Activated CD8-positive, alpha-beta memory T cell treated with anti-CD3 and anti-CD28 coated beads, Interleukin-2, amount 10 ng/mL, durations not matched to agents 7 days and 5 days (primary cell): ENCODE data around the gene C4orf17. TPM values are rescaled to one million over a fixed set of nuclear protein-coding genes. Genes with fewer than 3 reads are reported as not detected.

Experiments used
- ATAC-seq: fragments of 150-1000 bp; cut with Tn5 transposase; one replicate; pipeline ENCODE4 v1.10.0; 2021; ENCODE audit warnings: moderate library complexity
- CTCF ChIA-PET: fragments of 350-600 bp; sonication (Branson Sonifier 250); formaldehyde crosslinking; loops from one replicate; lab custom pipeline; 2021; ENCODE audit warnings: antibody characterized with exemption; lab: Charles Lee
- DNase-seq: peaks from one replicate; pipeline ENCODE4 v3.0.0-alpha.2; 2020
- H3K27ac Mint-ChIP-seq: one replicate; pipeline ENCODE4 v1.8.0; 2021; ENCODE audit warnings: mild to moderate bottlenecking, mixed read lengths
- H3K27me3 Mint-ChIP-seq: one replicate; pipeline ENCODE4 v1.8.0; 2021; ENCODE audit warnings: mixed read lengths
- H3K36me3 Mint-ChIP-seq: one replicate; pipeline ENCODE4 v1.8.0; 2021; ENCODE audit warnings: mild to moderate bottlenecking, mixed read lengths
- H3K4me1 Mint-ChIP-seq: one replicate; pipeline ENCODE4 v1.8.0; 2021; ENCODE audit warnings: mixed read lengths
- H3K4me3 Mint-ChIP-seq: one replicate; pipeline ENCODE4 v1.8.0; 2021; ENCODE audit warnings: mild to moderate bottlenecking, moderate library complexity, mixed read lengths
- H3K9me3 Mint-ChIP-seq: one replicate; pipeline ENCODE4 v1.8.0; 2022; ENCODE audit warnings: low read depth, mixed read lengths
- total RNA-seq, 2 experiments: library from RNA; stranded (reverse); gene quantifications; one replicate each; pipeline ENCODE4 v1.2.3, GENCODE V29; 2021

The C4orf17 gene
- total RNA-seq, 2 experiments from 2014 or later = not detected

- H3K4me3 Mint-ChIP-seq = no peak overlapping the region
These were observed 80.9 kb downstream of the C4orf17 start for GRCh38 chr4:99591757-99592156.

More at GRCh38 chr4:99591757-99592156, 80.9 kb downstream of the C4orf17 start:
- Mint-ChIP-seq H3K9me3 (no peaks in the 10 kb centered on the region), H3K27me3 (no peaks in the 10 kb centered on the region), H3K27ac (no peak overlapping the region), H3K4me1 (no peaks in the 10 kb centered on the region), H3K36me3 (no peaks in the 10 kb centered on the region)
- CTCF ChIA-PET = interaction anchor here (1.2 kb wide), 1 partner anchor 216 kb away, joined by 3 read pairs; no protein-coding TSS in a partner anchor
- ATAC-seq = no peak
- DNase-seq = no peak

Other genes starting within 250 kb of the C4orf17 start
- not detected for gene ADH1A, start 220.0 kb upstream of the C4orf17 start, total RNA-seq
- gene ADH1B, start 189.6 kb upstream of the C4orf17 start, total RNA-seq = not detected
- not detected for gene ADH1C, start 158.3 kb upstream of the C4orf17 start, total RNA-seq
- gene ADH7, start 75.7 kb upstream of the C4orf17 start, total RNA-seq = not detected
- 1 to 10 TPM; 7.9 to 8.6 TPM for gene TRMT10A, start 53.0 kb downstream of the C4orf17 start, total RNA-seq
- under 1 TPM in 1 of 2 experiments, not detected in 1; 0.61 TPM for gene MTTP, start 63.8 kb downstream of the C4orf17 start, total RNA-seq
- not detected for gene C4orf54, start 146.8 kb downstream of the C4orf17 start, total RNA-seq